Measurements from ENCODE around the gene FTCDNL1.

FTCDNL1 gene

GRCh38 chr2:199775267-199775666 is 75.7 kb downstream of the FTCDNL1 start:
- DNase-seq (ENCODE audit: insufficient read length, low spot score), result no peak
- FAIRE-seq, result no peak

GRCh38 chr2:199772035-199772976 is 78.7 kb downstream of the FTCDNL1 start:
- no peak for FAIRE-seq
- no peak for TF ChIP-seq CTCF (IDR thresholded peaks at IDR 0.05; ENCODE audit: insufficient read depth, missing control alignments)
- DNase-seq (ENCODE audit: insufficient read length, low spot score), result no peak

More at GRCh38 chr2:199775267-199775666, 75.7 kb downstream of the FTCDNL1 start:
- no peak for TF ChIP-seq CTCF (IDR thresholded peaks at IDR 0.05; ENCODE audit: insufficient read depth, missing control alignments)

- DNase-seq (ENCODE audit: insufficient read length, low spot score) (no peak), FAIRE-seq (no peak)
- TF ChIP-seq CTCF (IDR thresholded peaks at IDR 0.05; ENCODE audit: insufficient read depth, missing control alignments), result no peak
Observed at GRCh38 chr2:199770716-199771115, 80.3 kb downstream of the FTCDNL1 start.

- no peak for FAIRE-seq
- TF ChIP-seq CTCF (IDR thresholded peaks at IDR 0.05; ENCODE audit: insufficient read depth, missing control alignments), result no peak
Observed at GRCh38 chr2:199765646-199766045, 85.3 kb downstream of the FTCDNL1 start.

GRCh38 chr2:199764273-199764800 is 86.7 kb downstream of the FTCDNL1 start:
- no peak for TF ChIP-seq CTCF (IDR thresholded peaks at IDR 0.05; ENCODE audit: insufficient read depth, missing control alignments)
- no peak for DNase-seq (ENCODE audit: insufficient read length, low spot score)
- FAIRE-seq, result no peak

More at GRCh38 chr2:199765646-199766045, 85.3 kb downstream of the FTCDNL1 start:
- no peak for DNase-seq (ENCODE audit: insufficient read length, low spot score)

- DNase-seq (ENCODE audit: insufficient read length, low spot score), result no peak
- no peak for TF ChIP-seq CTCF (IDR thresholded peaks at IDR 0.05; ENCODE audit: insufficient read depth, missing control alignments)
- FAIRE-seq, result no peak
Observed at GRCh38 chr2:199762963-199763362, 88.0 kb downstream of the FTCDNL1 start.

- TF ChIP-seq CTCF (IDR thresholded peaks at IDR 0.05; ENCODE audit: insufficient read depth, missing control alignments), result no peak
- no peak for DNase-seq (ENCODE audit: insufficient read length, low spot score)
- FAIRE-seq, result no peak
Observed at GRCh38 chr2:199760574-199760973, 90.4 kb downstream of the FTCDNL1 start.
